NCI-H2196 (cell line): ENCODE measurements around the gene SLMAP.

ENCODE experiments used
- DNase-seq: peaks from one replicate; lab custom pipeline; 2025; ENCODE audit not compliant: unreplicated experiment; lab: John Stamatoyannopoulos, UW

SLMAP gene

GRCh38 chr3:57958642-57959422 lies 202.7 kb downstream of the SLMAP start:
- DNase-seq = no peak

GRCh38 chr3:57959423-57960173 lies 203.5 kb downstream of the SLMAP start:
- no peak for DNase-seq

- DNase-seq = no peak
These were observed 204.0 kb downstream of the SLMAP start for GRCh38 chr3:57960174-57960505.

GRCh38 chr3:57961177-57961827 lies 205.2 kb downstream of the SLMAP start:
- no peak for DNase-seq

- no peak for DNase-seq
These were observed 205.8 kb downstream of the SLMAP start for GRCh38 chr3:57961828-57962447.

- no peak for DNase-seq
These were observed 206.3 kb downstream of the SLMAP start for GRCh38 chr3:57962448-57962834.

GRCh38 chr3:57963811-57964346 lies 207.8 kb downstream of the SLMAP start:
- DNase-seq = no peak

GRCh38 chr3:57966829-57967228 lies 210.7 kb downstream of the SLMAP start:
- no peak for DNase-seq

GRCh38 chr3:57967590-57967989 lies 211.5 kb downstream of the SLMAP start:
- no peak for DNase-seq

GRCh38 chr3:57968501-57968900 lies 212.4 kb downstream of the SLMAP start:
- no peak for DNase-seq

- DNase-seq = no peak
These were observed 215.9 kb downstream of the SLMAP start for GRCh38 chr3:57971975-57972374.

- DNase-seq = no peak
These were observed 216.5 kb downstream of the SLMAP start for GRCh38 chr3:57972531-57973111.

- DNase-seq = no peak
These were observed 217.8 kb downstream of the SLMAP start for GRCh38 chr3:57973715-57974477.

GRCh38 chr3:57974796-57975388 lies 218.8 kb downstream of the SLMAP start:
- DNase-seq = no peak

- DNase-seq = no peak
These were observed 221.7 kb downstream of the SLMAP start for GRCh38 chr3:57977818-57978235.

GRCh38 chr3:57978316-57978715 lies 222.2 kb downstream of the SLMAP start:
- no peak for DNase-seq
